Parathyroid adenoma (tissue), 2 donors: ENCODE data around the gene AATK.

ENCODE experiments used
- H2AFZ ChIP-seq: fragments of 300-600 bp; sonication (generic); one replicate; pipeline ENCODE4 v1.7.0; 2017; ENCODE audit warnings: antibody characterized with exemption, mild to moderate bottlenecking
- H3K27ac ChIP-seq: fragments of 300-600 bp; sonication (generic); one replicate; pipeline ENCODE4 v1.7.0; 2017
- H3K27me3 ChIP-seq: fragments of 300-600 bp; sonication (generic); one replicate; pipeline ENCODE4 v1.7.0; 2017; ENCODE audit warnings: low read length; ENCODE audit not compliant: control insufficient read depth, insufficient read depth
- H3K36me3 ChIP-seq: fragments of 300-600 bp; sonication (generic); one replicate; pipeline ENCODE4 v1.7.0; 2017; ENCODE audit warnings: low read length; ENCODE audit not compliant: control insufficient read depth, insufficient read depth
- H3K4me1 ChIP-seq: fragments of 300-600 bp; sonication (generic); one replicate; pipeline ENCODE4 v1.7.0; 2017; ENCODE audit warnings: control low read depth
- H3K4me2 ChIP-seq: fragments of 300-600 bp; sonication (generic); one replicate; pipeline ENCODE4 v1.7.0; 2017; ENCODE audit warnings: low read length
- H3K4me3 ChIP-seq: fragments of 300-600 bp; sonication (generic); one replicate; pipeline ENCODE4 v1.7.0; 2017; ENCODE audit warnings: low read depth, low read length
- H3K79me2 ChIP-seq: fragments of 300-600 bp; sonication (generic); one replicate; pipeline ENCODE4 v1.7.0; 2017; ENCODE audit warnings: control low read depth
- H3K9ac ChIP-seq: fragments of 300-600 bp; sonication (generic); one replicate; pipeline ENCODE4 v1.7.0; 2017; ENCODE audit warnings: mild to moderate bottlenecking
- H3K9me3 ChIP-seq: fragments of 300-600 bp; sonication (generic); one replicate; pipeline ENCODE4 v1.7.0; 2017; ENCODE audit warnings: low read length; ENCODE audit not compliant: control insufficient read depth
- CTCF ChIP-seq: fragments of 300-600 bp; sonication (generic); IDR thresholded peaks from one replicate; pipeline ENCODE4 v1.7.0; 2017; ENCODE audit warnings: antibody characterized with exemption, mild to moderate bottlenecking
- donor health status: primary hyperparathyroidism.

AATK gene

GRCh38 chr17:81114351-81115093, 51.5 kb downstream of the AATK start:
- no peak overlapping the region for H2AFZ ChIP-seq
- no peak overlapping the region for H3K9ac ChIP-seq
- H3K27ac ChIP-seq: no peak overlapping the region
- H3K9me3 ChIP-seq: no peaks in the 10 kb centered on the region
- H3K4me3 ChIP-seq: no peak overlapping the region
- H3K4me2 ChIP-seq: no peak overlapping the region
- H3K4me1 ChIP-seq: no peaks in the 10 kb centered on the region
- no peaks in the 10 kb centered on the region for H3K27me3 ChIP-seq
- H3K36me3 ChIP-seq: no peaks in the 10 kb centered on the region
- TF ChIP-seq CTCF: no peak
- no peaks in the 10 kb centered on the region for H3K79me2 ChIP-seq

- no peaks in the 10 kb centered on the region for H3K27me3 ChIP-seq
- H3K36me3 ChIP-seq: no peaks in the 10 kb centered on the region
- no peaks in the 10 kb centered on the region for H3K4me1 ChIP-seq
- no peak overlapping the region for H3K4me3 ChIP-seq
- H3K9me3 ChIP-seq: no peaks in the 10 kb centered on the region
- no peak overlapping the region for H3K27ac ChIP-seq
- TF ChIP-seq CTCF: no peak
- H3K4me2 ChIP-seq: no peak overlapping the region
- no peak overlapping the region for H3K9ac ChIP-seq
- H3K79me2 ChIP-seq: no peaks in the 10 kb centered on the region
- no peak overlapping the region for H2AFZ ChIP-seq
Measured at GRCh38 chr17:81113158-81113724, 52.8 kb downstream of the AATK start.

GRCh38 chr17:81112450-81112849, 53.6 kb downstream of the AATK start:
- no peak overlapping the region for H2AFZ ChIP-seq
- H3K4me1 ChIP-seq: no peaks in the 10 kb centered on the region
- H3K4me2 ChIP-seq: no peak overlapping the region
- H3K27ac ChIP-seq: no peak overlapping the region
- no peak overlapping the region for H3K4me3 ChIP-seq
- H3K36me3 ChIP-seq: no peaks in the 10 kb centered on the region
- TF ChIP-seq CTCF: no peak
- no peak overlapping the region for H3K9ac ChIP-seq
- no peaks in the 10 kb centered on the region for H3K27me3 ChIP-seq
- H3K9me3 ChIP-seq: no peaks in the 10 kb centered on the region
- H3K79me2 ChIP-seq: no peaks in the 10 kb centered on the region

- H3K4me2 ChIP-seq: no peak overlapping the region
- no peaks in the 10 kb centered on the region for H3K27me3 ChIP-seq
- TF ChIP-seq CTCF: no peak
- H2AFZ ChIP-seq: no peak overlapping the region
- H3K79me2 ChIP-seq: no peaks in the 10 kb centered on the region
- H3K4me1 ChIP-seq: no peaks in the 10 kb centered on the region
- no peaks in the 10 kb centered on the region for H3K36me3 ChIP-seq
- H3K4me3 ChIP-seq: no peak overlapping the region
- H3K27ac ChIP-seq: no peak overlapping the region
- no peak overlapping the region for H3K9ac ChIP-seq
- H3K9me3 ChIP-seq: no peaks in the 10 kb centered on the region
Measured at GRCh38 chr17:81111066-81111465, 55.0 kb downstream of the AATK start.
